AG04450 (cell line): ENCODE data around the gene COX7A2. TPM values are rescaled to one million over a fixed set of nuclear protein-coding genes. Genes with fewer than 3 reads are reported as not detected.

Experiments
- CTCF ChIA-PET: fragments of 300-600, 350-600 bp; formaldehyde crosslinking; extraction: SDS; loops from one replicate; lab custom pipeline; 2022; ENCODE audit warnings: antibody characterized with exemption, inconsistent platforms; lab: Charles Lee
- POLR2A ChIA-PET: fragments of 350-600 bp; formaldehyde crosslinking; extraction: SDS; loops from one replicate; lab custom pipeline; 2021; ENCODE audit warnings: antibody characterized with exemption, inconsistent platforms; lab: Yijun Ruan, JAX
- DNase-seq: peaks from one replicate; pipeline ENCODE4 v3.0.0-alpha.2; 2011; ENCODE audit warnings: low read depth, low spot score
- H3K27ac ChIP-seq: one replicate; pipeline ENCODE4 v1.5.1; 2012; ENCODE audit warnings: low read depth, low read length, control low read depth
- H3K27me3 ChIP-seq: one replicate; pipeline ENCODE4 v1.6.0; 2012; ENCODE audit warnings: low read length; ENCODE audit not compliant: control insufficient read depth, insufficient read depth
- H3K4me3 ChIP-seq: 2 replicates; pipeline ENCODE4 v1.5.1; 2011; ENCODE audit warnings: mild to moderate bottlenecking, low read depth, low read length, control low read depth
- H3K9me3 ChIP-seq: 2 replicates; pipeline ENCODE4 v1.5.1; 2012; ENCODE audit warnings: low read length; ENCODE audit not compliant: control insufficient read depth, insufficient read depth
- CTCF ChIP-seq: IDR thresholded peaks from 2 replicates; pipeline ENCODE4 v1.5.1; 2011; ENCODE audit warnings: low read depth, low read length, control low read depth, inconsistent platforms
- polyA plus RNA-seq: library from polyadenylated mRNA; depleted of rRNA; stranded (reverse); fragments of >200 nt; gene quantifications from 2 replicates; pipeline ENCODE4 v1.2.3, GENCODE V29; 2011

COX7A2 gene
- polyA plus RNA-seq, 1 experiment: 263 TPM

GRCh38 chr6:75204959-75205775 lies 38.4 kb downstream of the COX7A2 start:
- POLR2A ChIA-PET: interaction anchor here (0.5 to 1.6 kb wide), 11 partner anchors 21 to 1551 kb away, joined by 3 to 9 read pairs (median 4); partner anchors contain the start of genes COX7A2 and SLC17A5
- TF ChIP-seq CTCF: no peak
- Histone ChIP-seq H3K27me3 (no peaks in the 10 kb centered on the region), H3K4me3 (peak overlapping the region; percentile 97), H3K27ac (peak overlapping the region; percentile 99), H3K9me3 (no peaks in the 10 kb centered on the region; the same call in 1 of the 2 replicates)
- peak; percentile 47 for DNase-seq
- CTCF ChIA-PET: interaction anchor here (1.0 to 3.2 kb wide), 7 partner anchors 101 to 1235 kb away, joined by 3 to 21 read pairs (median 6); no protein-coding TSS in a partner anchor

- ChIA-PET POLR2A (interaction anchor here (1.1 to 1.4 kb wide), 2 partner anchors 109 to 915 kb away, joined by 3 to 4 read pairs; no protein-coding TSS in a partner anchor), CTCF (interaction anchor here (0.6 to 3.4 kb wide), 16 partner anchors 51 to 1348 kb away, joined by 3 to 26 read pairs (median 5); no protein-coding TSS in a partner anchor)
- DNase-seq: peak; percentile 88
- no peaks in the 10 kb centered on the region for H3K27me3 ChIP-seq
- H3K27ac ChIP-seq: peak overlapping the region; percentile 99
- H3K4me3 ChIP-seq: peak overlapping the region; percentile 97
- TF ChIP-seq CTCF: peak; percentile 78
- H3K9me3 ChIP-seq: no peaks in the 10 kb centered on the region; the same call in 1 of the 2 replicates
Measured at GRCh38 chr6:75204217-75204958, 39.2 kb downstream of the COX7A2 start.

- Histone ChIP-seq H3K9me3 (no peaks in the 10 kb centered on the region; the same call in 1 of the 2 replicates), H3K4me3 (peak overlapping the region; percentile 97), H3K27ac (peak overlapping the region; percentile 99), H3K27me3 (no peaks in the 10 kb centered on the region)
- CTCF ChIA-PET: interaction anchor here (0.6 to 3.4 kb wide), 16 partner anchors 20 to 1348 kb away, joined by 3 to 26 read pairs (median 4); no protein-coding TSS in a partner anchor
- no peak for DNase-seq
- POLR2A ChIA-PET: interaction anchor here (1.1 to 1.4 kb wide), 2 partner anchors 109 to 914 kb away, joined by 3 to 4 read pairs; no protein-coding TSS in a partner anchor
- no peak for TF ChIP-seq CTCF
Measured at GRCh38 chr6:75203721-75204120, 39.9 kb downstream of the COX7A2 start.

- no peaks in the 10 kb centered on the region for H3K27me3 ChIP-seq
- DNase-seq: no peak
- ChIA-PET POLR2A (no interaction called here), CTCF (interaction anchor here (0.6 to 3.4 kb wide), 6 partner anchors 49 to 1347 kb away, joined by 4 to 26 read pairs (median 6); no protein-coding TSS in a partner anchor)
- no peak for TF ChIP-seq CTCF
- peak overlapping the region; percentile 97 for H3K4me3 ChIP-seq
- no peaks in the 10 kb centered on the region; the same call in 1 of the 2 replicates for H3K9me3 ChIP-seq
- peak overlapping the region; percentile 52 for H3K27ac ChIP-seq
Measured at GRCh38 chr6:75202676-75203131, 40.9 kb downstream of the COX7A2 start.
